Superior temporal gyrus (tissue), 1 donor: ENCODE data around the gene ITPRIPL2.

Source experiments
- DNase-seq: peaks from one replicate; pipeline ENCODE4 v3.0.0-alpha.2; 2016; ENCODE audit errors: extremely low spot score

ITPRIPL2 gene

DNA sequence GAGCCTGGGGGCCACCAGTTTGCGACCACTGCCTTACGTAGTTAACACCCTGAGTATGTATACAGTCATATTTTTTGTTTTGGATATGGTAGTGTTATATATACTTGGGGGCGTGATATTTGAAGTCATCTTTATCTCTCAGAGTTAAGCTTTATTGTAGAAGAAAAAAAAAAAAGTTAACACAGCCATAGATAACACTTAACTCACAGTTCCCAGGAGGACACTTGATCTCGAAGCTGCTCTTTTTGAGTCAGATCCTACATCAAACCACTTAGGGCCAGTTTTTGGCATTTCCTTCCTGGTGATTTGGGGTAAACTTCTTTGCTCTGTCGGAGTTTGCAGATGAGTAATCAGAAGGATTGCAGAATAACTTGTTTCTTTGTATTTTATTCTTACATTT, 5.8 kb downstream of the ITPRIPL2 start:
- no peak for DNase-seq

DNA sequence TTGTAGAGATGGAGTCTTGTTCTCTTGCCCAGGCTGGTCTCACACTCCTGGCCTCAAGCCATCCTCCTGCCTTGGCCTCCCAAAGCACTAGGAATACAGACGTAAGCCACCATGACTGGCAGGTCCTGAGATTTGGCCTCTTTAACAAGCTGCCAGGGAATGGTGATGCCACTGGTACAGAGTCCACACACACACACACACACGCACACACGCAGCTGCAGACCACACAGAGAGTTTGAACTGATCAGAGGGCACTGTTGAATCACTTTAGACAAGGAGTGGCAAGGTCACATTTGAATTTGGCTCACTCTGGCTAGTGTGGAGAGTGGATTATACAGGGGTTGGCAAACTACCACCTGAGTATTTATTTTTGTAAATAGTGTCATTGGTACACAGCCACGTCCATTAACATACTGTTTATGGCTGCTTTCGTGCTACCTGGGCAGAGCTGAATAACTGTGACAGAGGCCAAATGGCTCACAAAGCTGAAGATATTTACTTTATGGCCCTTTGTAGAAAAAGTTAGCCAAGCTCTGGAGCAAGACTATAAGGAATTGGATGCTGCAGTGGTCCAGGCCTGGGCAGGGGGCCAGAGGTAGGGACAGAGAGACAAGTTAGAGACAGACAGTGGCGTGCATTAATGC, 9.9 kb downstream of the ITPRIPL2 start:
- no peak for DNase-seq

DNA sequence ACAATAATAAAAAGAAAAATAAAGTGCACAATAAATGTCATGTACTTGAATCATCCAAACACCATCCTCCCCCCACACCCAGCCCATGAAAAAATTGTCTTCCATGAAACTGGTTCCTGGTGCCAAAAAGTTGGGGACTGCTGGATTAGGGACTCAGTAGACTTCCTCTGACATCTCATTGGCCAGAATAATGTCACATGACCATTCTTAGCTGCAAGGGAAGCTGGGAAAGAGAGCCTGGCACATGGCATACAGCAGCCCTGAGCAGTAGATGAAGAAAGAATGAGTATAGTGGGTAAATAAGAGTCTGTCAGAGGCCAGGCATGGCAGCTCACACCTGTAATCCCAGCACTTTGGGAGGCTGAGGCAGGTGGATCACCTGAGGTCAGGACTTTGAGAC, 12.5 kb downstream of the ITPRIPL2 start:
- DNase-seq: no peak

DNA sequence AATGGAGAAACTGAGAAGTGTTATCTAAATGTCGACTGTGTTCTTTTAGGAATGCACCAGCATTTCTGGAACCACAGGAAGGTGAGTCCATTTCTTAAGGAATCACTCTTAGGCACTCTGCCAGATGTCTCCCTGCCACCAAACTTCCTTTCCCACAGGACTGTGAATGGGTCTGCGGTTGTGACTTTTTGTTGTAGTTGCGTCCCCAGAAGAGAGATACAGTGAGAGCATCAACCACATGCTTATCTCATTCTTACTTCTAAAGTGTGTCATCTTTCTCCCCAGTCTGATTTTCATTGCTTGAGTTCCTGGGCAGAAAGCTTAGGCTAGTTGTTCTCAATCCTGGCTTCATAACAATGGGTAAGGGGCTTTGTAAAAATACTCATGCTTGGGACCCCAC, 13.4 kb downstream of the ITPRIPL2 start:
- DNase-seq: no peak

DNA sequence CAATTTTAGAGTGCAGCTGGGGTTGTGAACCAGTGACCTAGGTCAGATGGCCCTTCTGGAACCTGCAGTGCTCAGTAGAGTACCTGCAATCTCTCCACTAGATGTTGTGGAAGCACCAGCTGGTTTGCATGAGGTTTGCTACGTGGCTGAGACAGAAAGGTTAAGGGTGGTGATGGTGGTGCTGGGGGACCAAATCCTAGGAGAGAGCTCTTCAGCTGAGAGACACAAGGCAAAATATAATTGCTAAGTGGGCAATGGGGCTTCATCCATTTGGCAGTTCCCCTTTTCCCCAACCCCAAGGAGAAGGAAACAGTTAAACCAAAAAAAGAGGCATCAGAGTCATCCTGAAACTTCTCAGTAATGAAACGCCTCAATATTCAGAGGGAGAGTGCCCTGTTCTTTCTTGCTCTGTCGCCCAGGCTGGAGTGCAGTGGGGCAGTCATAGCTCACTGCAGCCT, 13.9 kb downstream of the ITPRIPL2 start:
- DNase-seq: no peak

DNA sequence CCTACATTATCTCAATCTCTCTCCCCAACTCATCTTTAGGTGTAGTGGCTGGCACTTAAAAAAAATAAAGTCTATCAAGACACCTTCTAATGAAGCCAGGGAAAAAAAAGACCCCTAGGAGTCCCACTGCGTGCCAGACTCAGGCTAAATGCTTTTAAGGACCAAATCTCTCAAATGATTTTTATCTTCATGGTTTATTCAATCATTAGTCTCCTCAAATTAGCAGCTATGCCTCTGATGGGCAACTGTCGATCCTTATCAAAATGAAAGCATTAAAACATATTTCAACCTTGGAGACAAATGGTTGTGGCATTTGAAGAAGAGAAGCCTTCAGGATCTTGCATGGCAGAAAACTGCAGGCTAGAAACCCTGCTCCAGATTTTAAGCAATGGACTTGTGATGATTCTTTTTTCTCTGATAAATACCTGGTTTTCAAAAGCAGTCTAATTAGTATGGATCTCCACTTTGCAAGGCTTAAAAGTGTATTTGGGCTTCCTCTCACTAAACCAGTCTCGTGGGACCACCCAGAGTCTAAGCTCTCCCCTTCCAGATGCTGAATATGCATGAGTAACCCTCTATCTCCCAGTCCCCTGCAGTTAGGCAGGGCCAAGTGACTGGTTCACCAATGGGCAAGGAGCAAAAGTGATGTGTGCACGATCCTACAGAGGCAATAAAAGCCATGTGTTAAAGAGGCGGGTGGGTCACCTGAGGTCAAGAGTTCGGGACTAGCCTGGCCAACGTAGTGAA, 14.9 kb downstream of the ITPRIPL2 start:
- DNase-seq: no peak

DNA sequence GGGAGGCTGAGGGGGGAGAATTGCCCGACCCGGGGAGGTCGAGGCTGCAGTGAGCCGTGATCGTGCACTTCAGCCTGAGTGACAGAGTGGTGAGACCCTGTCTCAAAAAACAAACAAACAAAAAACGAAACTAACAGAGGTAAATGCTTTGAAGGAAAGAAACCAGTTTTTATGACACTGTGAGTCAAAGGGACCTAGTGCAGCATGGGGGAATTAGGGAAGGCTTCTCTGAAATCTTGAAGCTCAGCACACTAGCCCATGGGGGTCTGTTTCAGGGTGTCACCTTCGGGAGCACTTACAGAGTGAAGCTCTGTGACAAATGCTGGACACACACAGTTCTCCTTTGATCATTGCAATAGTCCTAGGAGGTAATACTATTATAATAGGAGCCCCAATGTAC, 16.6 kb downstream of the ITPRIPL2 start:
- DNase-seq: no peak

DNA sequence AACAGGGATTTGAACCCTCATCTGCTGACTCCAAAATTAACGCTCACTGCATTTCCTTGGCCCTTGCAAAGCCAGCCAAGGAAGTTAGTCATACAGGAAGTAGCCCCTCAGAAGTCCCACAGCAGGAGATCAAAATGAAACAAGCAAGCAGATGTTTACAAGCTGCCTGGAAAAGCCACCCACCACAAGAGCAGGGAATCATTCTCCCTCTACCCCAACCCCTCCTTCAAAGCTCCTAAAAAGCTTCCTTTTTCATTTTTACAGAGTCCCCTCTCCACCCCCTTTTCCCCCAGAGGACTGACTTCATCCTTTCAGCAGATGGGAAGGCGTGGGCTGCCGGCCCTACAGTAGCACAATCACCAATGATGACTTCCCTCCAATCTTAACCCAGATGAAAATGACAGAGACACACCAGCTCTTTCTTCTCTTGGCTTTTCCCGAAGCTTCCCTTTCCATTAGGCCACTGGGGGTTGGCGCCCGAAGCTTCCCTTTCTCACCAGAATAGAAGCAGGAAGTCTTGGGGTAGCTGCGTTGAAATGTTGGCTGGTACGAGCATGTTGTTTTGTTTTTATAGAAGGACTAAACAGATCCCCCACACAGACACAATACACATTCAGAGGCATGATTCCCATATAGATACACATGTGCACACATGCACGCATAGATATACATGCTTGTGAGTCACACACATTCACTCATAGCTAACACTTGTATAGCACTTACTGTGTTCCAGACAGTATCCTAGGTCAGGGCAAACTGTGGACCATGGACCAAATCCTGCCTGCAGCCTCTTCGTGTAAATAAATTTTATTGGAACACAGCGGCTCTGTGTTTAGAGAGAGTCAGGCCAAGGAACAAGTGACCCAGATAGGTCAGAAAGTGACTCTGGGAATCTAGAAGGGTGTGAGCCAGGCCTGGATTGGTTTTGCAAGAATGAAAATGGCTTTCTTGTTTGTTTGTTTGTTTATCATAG, 17.4 kb downstream of the ITPRIPL2 start:
- DNase-seq: no peak

DNA sequence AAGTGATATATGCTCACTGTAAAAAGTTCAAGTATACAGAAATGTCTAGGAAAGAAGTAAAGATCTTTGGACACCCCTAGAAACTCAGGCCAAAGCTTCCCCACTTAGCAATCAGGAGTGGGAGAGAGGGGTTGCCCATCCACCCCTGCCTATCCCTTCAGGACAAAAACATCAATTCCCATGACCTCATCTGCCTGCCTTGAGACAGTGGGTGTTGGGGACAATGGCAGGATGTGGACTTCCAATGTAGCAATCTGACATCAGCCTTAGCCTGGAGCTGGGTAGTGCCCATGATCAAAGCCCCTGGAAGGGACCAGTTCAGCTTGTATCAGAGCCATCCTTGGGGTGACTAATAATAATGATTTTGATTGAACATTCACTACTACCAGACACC, 18.1 kb downstream of the ITPRIPL2 start:
- DNase-seq: no peak

DNA sequence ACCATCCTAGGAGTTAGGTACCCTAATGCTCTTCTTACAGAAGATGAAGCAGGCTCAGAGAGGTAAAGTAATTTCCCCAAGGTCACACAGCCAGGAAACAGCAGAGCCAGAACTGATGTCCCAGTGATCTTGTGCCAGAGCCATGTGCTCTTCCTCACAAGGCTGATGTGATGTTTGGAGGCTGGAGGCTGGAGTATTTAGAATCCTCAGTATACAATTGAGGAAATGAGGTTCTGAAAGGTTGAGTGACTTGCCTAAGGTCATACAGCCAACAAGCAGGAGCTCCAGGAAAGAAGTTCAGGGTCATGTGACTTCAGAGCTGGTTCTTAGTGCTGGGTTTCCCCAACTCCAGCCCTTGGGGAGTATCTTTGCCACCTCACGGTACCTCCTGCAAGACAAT, 18.5 kb downstream of the ITPRIPL2 start:
- no peak for DNase-seq

DNA sequence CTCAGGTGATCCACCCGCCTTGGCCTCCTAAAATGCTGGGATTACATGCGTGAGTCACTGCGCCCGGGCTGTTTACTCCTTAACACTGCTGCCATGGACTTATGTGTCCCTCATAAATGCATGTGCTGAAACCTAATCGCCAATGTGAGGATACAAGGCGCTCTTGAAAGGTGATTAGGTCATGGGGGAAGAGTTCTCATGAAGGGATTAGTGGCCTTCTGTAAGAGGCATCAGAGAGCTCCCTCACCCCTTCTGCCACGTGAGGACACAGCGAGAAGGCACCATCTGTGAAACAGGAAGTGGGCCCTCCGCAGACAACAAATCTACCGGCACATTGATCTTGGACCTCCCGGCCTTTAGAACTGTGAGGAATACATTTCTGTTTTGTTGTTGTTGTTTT, 19.1 kb downstream of the ITPRIPL2 start:
- no peak for DNase-seq

DNA sequence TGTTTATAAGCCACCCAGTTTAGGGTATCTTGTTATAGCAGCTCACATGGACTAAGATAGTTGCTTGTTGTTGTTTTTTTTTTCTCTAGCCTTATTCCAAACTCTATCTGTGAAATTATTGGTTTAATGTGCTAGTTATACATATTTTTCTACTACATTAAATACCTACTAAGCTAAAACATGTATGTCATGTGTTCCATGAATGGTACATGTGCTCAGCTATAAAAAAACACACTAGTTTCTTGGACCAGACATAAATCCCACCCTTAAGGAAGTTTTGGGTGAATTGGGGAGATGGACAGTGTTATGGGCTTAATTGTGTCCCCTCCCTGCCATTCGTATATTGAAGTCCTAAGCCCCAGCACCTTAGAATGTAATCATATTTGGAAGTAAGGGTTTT, 19.8 kb downstream of the ITPRIPL2 start:
- no peak for DNase-seq

DNA sequence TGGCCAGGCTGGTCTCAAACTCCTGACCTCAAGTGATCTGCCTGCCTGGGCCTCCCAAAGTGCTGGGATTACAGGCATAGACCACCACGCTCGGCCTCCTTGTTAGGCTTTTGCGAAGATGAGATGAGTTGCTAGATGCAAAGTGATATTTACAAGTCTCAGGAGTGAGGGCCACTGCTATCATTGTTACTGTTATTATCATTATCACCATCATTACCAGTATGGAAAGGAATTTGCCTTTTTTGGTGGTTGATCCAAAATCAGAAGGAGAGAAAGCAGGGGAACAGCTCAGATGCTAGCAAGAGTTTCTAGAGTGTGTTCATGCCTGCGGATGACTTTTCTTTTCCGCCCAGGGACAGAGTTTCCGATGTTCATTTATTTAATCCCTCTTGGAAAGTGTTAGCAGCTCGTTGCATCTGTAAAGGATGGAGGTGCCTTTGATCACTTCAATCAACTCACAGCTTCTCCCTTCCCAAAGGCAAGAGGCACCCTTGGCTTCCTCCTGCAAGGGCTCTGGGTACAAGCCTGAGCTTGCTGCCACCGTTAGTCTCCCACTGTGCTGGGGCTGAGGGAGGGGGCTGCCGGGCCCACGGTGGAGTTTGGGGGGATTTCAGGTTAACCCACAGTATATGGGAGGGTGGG, 21.6 kb downstream of the ITPRIPL2 start:
- no peak for DNase-seq

DNA sequence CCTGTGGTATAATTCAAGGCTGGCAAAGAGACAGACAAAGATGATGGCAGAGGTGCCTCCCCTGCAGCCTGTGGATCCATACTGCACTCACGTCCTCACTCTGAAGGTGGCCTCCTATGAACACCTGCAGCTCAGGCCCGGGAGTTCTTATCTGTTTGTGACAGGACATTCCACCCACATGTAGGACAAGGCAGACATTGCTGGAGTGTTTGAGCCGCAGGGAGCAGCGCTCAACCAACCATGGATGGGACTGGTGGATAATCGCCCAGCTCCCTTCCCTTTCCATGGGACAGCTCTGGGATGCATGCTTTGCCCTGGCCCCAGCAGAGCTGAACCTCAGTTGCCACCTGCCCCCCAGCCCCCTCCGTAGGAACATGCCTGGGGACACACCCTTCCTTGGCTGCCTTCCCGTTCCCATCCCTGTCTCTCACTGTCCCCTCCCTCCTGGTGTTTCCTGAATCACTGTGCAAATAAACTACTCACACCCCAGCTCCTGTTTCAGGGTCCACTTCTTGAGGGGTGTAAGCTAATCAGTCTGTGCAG, 22.2 kb downstream of the ITPRIPL2 start:
- DNase-seq: no peak

DNA sequence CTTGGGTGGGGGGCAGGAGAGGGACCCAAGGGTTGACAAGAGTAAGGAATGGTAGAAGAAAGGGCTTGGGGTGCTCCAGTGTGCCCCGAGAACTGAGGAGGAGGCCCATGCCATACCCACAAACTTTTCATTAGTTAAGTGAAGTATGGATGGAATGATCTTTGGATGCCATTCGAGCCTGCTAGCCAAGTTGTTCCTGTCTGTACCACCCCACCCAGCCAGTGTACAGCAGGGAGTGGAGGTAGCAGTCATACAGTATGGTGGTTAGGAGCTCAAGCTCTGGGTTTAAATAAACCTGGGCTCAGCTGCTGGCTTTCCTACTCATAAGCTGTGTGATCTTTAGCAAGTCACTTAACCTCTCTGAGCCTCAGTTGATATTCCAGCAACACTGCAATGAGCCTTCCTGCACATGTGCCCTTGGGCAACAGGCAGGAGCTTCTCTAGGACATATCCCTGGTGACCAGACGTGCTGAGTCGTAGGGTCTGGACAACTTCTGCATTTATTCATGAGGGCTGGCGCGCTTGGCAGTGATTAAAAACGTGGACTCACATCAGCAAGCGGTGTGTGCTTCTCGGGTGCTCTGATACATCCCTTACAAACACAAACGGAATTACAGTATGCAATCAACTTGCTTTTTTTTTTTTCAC, 22.9 kb downstream of the ITPRIPL2 start:
- DNase-seq: no peak

DNA sequence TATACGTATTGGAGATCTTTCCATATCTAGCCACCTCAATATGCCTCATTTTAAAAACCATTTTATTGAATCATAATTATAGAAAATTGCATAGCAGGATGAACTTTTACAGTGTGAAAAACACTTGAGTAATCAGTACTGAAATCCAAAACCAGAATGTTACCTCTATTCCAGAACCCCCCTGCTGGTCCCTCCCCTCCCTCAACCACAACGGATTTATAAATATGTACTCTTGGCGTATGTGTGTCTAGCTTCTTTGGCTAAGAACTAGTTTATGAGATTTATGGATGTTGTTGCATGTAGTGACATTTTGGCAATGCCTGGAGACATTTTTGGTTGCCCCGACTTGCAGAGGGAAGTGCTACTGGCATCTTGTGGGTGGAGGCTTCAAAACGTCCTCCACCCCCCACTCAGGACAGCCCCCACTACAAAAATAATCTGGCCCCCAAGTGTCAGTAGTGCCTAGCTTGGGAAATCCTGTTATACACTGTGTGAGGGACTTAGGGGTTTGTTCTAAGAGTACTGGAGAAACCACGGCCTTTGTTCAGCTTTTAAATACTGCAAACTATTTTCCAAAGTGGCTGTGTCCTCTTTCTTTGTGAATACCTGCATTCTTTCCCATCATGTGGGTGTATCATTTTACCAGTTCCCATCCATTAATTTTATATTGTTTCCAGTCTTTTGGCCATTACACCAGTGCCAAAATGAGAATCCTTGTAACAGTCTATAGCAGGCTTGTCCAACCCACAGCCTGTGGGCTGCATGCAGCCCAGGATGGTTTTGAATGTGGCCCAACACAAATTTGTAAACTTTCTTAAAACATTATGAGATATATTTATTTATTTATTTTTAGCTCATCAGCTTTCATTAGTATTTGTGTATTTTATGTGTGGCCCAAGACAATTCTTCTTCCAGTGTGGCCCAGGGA, 23.7 kb downstream of the ITPRIPL2 start:
- DNase-seq: no peak

DNA sequence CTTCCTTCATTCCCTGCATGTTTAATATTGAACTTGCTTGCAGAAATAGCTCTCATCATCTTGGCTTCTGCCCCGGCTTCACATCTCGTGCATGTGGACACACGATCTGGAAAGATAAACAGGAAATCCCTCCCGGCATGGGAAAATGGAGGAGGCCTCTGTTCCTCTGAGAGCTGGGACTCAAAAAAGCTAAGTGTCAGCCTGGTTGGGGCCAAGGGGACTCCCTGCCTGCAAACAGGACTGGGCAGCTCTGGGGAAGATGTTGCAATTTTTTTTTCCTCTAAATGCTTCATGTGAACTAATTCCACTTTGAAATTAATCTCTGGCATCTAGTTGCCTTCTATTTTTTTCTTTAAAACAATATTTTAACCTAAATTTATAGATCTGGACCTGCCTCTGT, 24.8 kb downstream of the ITPRIPL2 start:
- DNase-seq: no peak

DNA sequence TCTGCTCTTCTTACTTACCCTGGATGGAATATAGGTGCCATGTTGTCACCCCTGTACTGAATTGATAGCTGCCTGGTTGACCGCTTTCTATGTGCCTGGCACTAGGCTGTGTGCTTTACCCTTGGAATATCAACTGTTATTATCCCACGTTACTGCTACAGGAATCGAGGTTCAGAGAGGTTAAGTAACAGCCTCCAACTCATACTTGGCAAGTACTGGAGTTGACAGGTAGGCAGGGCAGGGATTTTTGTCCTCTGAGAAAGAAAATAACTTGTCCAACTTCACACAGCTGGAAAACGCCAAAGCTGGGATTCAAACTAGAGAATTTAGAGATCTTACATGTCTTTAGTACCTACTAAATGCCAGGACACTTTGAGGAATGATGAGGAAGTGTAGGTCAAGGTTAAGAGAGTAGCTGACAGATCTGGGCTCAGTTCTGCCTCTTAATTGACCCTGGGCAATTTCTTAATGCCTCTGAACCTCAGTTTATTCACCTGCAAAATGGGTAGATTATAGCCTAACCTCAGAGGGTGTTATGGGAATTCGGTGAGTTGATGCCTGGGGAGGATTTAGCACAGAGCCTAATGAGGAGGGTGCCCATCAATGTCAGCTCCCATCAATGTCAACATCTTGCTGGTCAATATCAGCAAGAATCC, 25.8 kb downstream of the ITPRIPL2 start:
- no peak for DNase-seq

DNA sequence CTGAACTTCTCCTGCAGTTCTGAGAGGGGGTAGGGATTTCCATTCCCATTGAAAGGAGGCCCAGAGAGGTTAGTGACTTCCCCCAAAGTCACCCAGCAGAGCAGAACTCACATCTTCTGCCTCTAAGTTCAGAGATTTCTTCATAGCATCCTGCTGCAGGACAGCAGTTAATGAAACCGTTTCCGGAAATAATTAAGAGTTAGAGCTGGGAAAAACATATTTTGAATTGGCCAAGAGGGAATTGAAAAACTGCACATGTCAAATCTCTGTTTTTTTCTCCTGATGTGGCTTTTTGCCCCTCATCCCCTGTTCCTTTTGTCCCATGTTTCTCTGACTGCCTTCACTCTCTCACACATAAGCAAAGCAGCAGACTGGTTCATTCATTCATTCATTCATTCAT, 26.6 kb downstream of the ITPRIPL2 start:
- no peak for DNase-seq
